ENCODE results near the gene PSMC3IP.

DNA sequence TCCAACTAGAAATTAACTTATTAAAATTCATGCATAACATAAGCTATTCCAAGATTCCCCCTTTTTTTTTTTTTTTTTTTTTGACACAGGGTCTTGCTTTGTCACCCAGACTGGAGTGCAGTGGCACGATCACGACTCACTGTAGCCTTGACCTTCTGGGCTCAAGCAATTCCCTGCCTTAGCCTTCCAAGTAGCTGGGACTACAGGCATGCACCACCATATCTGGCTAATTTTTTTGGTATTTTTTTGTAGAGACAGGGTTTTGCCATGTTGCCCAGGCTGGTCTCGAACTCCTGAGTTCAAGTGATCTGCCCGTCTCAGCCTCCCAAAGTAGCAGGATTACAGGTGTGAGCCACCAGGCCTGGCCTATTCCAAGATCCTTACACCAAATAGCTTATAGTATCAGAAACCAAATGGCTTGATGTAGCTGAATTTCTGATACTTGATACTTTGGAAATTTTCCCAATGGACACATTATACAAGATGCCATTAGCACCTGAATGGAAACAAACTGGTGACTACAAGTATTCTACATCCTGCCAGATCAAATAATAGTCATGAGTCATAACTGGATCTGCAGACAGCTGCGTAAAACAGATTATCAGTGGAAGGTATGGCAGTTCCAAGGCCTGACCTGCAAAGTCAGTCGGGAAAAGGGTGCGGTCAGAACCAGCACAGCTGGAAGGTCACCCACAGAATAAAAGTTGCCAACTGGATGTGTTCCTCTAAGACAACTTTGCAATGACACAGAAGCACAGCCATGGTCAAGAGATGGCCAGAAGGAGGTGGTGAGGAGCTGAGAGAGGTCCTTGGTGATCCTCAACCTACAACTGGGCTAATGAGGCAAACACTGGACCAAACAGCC is 46.4 kb upstream of the PSMC3IP start:
- no peak for TF ChIP-seq EZH2phosphoT487 (IDR thresholded peaks at IDR 0.05; ENCODE audit: low read depth, severe bottlenecking, unreplicated experiment)
- TF ChIP-seq, protein P1, sequence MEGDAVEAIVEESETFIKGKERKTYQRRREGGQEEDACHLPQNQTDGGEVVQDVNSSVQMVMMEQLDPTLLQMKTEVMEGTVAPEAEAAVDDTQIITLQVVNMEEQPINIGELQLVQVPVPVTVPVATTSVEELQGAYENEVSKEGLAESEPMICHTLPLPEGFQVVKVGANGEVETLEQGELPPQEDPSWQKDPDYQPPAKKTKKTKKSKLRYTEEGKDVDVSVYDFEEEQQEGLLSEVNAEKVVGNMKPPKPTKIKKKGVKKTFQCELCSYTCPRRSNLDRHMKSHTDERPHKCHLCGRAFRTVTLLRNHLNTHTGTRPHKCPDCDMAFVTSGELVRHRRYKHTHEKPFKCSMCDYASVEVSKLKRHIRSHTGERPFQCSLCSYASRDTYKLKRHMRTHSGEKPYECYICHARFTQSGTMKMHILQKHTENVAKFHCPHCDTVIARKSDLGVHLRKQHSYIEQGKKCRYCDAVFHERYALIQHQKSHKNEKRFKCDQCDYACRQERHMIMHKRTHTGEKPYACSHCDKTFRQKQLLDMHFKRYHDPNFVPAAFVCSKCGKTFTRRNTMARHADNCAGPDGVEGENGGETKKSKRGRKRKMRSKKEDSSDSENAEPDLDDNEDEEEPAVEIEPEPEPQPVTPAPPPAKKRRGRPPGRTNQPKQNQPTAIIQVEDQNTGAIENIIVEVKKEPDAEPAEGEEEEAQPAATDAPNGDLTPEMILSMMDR (IDR thresholded peaks at IDR 0.05; ENCODE audit: poor library complexity): no peak
- TF ChIP-seq EZH2 (IDR thresholded peaks at IDR 0.05; ENCODE audit: borderline replicate concordance): no peak

Data from hepatocyte (in vitro differentiated cells).